H1 (cell line): ENCODE results near the gene REPS1. TPM values are rescaled to one million over a fixed set of nuclear protein-coding genes. Genes with fewer than 3 reads are reported as not detected.

Source experiments
- CTCF ChIA-PET: fragments of 300-600 bp; sonication (Branson Sonifier 250); formaldehyde crosslinking; loops from one replicate; lab custom pipeline; 2021; ENCODE audit not compliant: partially characterized antibody; lab: Charles Lee
- POLR2A ChIA-PET: fragments of 300-600 bp; sonication (Branson Sonifier 250); formaldehyde crosslinking; loops from one replicate; lab custom pipeline; 2021; ENCODE audit warnings: inconsistent platforms; ENCODE audit not compliant: partially characterized antibody; lab: Charles Lee
- DNase-seq, 2 experiments: peaks; one replicate each; pipeline versions ENCODE4 v3.0.0 to v3.0.0-alpha.2; 2010 to 2022; ENCODE audit warnings: low spot score in 2 of 2, low read depth in 1 of 2, mixed read lengths in 1 of 2
- FAIRE-seq: peaks from 2 replicates; lab custom pipeline; 2011; peaks lifted over from hg19 to GRCh38; lab: Jason Lieb, UNC
- H2AFZ ChIP-seq: 2 replicates; pipeline ENCODE4 v1.8.1; 2012; ENCODE audit warnings: low read length, inconsistent platforms
- H2AK5ac ChIP-seq: 2 replicates; pipeline ENCODE4 v1.6.1; 2013; ENCODE audit warnings: low read depth, low read length
- H2BK120ac ChIP-seq: replicated peaks from 2 replicates; pipeline ENCODE3; 2013; ENCODE audit warnings: low read depth, low read length, inconsistent platforms
- H2BK12ac ChIP-seq: 2 replicates; pipeline ENCODE4 v1.6.1; 2013; ENCODE audit warnings: low read depth, low read length
- H2BK15ac ChIP-seq: 2 replicates; pipeline ENCODE4 v1.6.1; 2013; ENCODE audit warnings: low read length
- H2BK20ac ChIP-seq: 2 replicates; pipeline ENCODE4 v1.6.1; 2013; ENCODE audit warnings: low read length
- H2BK5ac ChIP-seq: 2 replicates; pipeline ENCODE4 v1.6.1; 2013; ENCODE audit warnings: low read depth, low read length
- H3K14ac ChIP-seq: 2 replicates; pipeline ENCODE4 v1.6.1; 2013; ENCODE audit warnings: inconsistent platforms; ENCODE audit not compliant: insufficient read length
- H3K18ac ChIP-seq: 2 replicates; pipeline ENCODE4 v1.6.1; 2013; ENCODE audit warnings: low read length; ENCODE audit errors: extremely low read depth
- H3K23ac ChIP-seq: 2 replicates; pipeline ENCODE4 v1.6.1; 2013; ENCODE audit warnings: inconsistent platforms; ENCODE audit not compliant: insufficient read length
- H3K23me2 ChIP-seq: 2 replicates; pipeline ENCODE4 v1.6.1; 2013; ENCODE audit warnings: low read depth, low read length
- H3K27ac ChIP-seq: 2 replicates; pipeline ENCODE4 v1.6.1; 2011; ENCODE audit warnings: low read depth, low read length, inconsistent platforms
- H3K27me3 ChIP-seq, 4 experiments: replicated peaks in 1 of 4; 1 replicate in 1 of 4; 2 replicates in 3 of 4; pipeline versions ENCODE4 v1.6.1 to v1.8.1; 2011 to 2013; ENCODE audit warnings: low read length in 3 of 4, mild to moderate bottlenecking in 3 of 4, inconsistent platforms in 2 of 4, mixed read lengths in 2 of 4, moderate library complexity in 1 of 4; ENCODE audit not compliant: control insufficient read depth in 3 of 4, insufficient read depth in 3 of 4; ENCODE audit errors: extremely low read depth in 1 of 4
- H3K36me3 ChIP-seq, 4 experiments: 2 replicates each; pipeline versions ENCODE4 v1.6.1 to v1.8.1; 2011 to 2013; ENCODE audit warnings: mild to moderate bottlenecking in 4 of 4, low read length in 3 of 4, moderate library complexity in 2 of 4, control low read depth in 1 of 4, inconsistent platforms in 1 of 4; ENCODE audit not compliant: insufficient read depth in 4 of 4, control insufficient read depth in 2 of 4
- H3K4ac ChIP-seq: replicated peaks from 2 replicates; pipeline ENCODE3; 2013; ENCODE audit warnings: low read length, low read depth, mixed read lengths, inconsistent platforms; ENCODE audit not compliant: insufficient read length
- H3K4me1 ChIP-seq, 4 experiments: replicated peaks in 1 of 4; 1 replicate in 1 of 4; 2 replicates in 3 of 4; pipeline versions ENCODE4 v1.6.1 to v1.8.1; 2011 to 2013; ENCODE audit warnings: low read length in 3 of 4, inconsistent platforms in 2 of 4, mixed read lengths in 1 of 4; ENCODE audit not compliant: insufficient read depth in 4 of 4, control insufficient read depth in 3 of 4
- H3K4me2 ChIP-seq, 2 experiments: 2 replicates each; pipeline versions ENCODE4 v1.6.1 to v1.8.1; 2011 to 2013; ENCODE audit warnings: low read depth in 2 of 2, low read length in 2 of 2, control low read depth in 1 of 2, inconsistent platforms in 1 of 2, mild to moderate bottlenecking in 1 of 2; ENCODE audit not compliant: insufficient read depth in 1 of 2
- H3K4me3 ChIP-seq, 4 experiments: fragments of 200-600, 300-600 bp in 1 of 4; sonication (generic), shearing (Covaris generic), sonication (Bioruptor Twin) in 1 of 4; 2 replicates each; pipeline versions ENCODE4 v1.5.1 to v1.8.1; 2011 to 2016; ENCODE audit warnings: low read length in 4 of 4, low read depth in 3 of 4, control low read depth in 2 of 4, inconsistent platforms in 2 of 4, mild to moderate bottlenecking in 2 of 4, mixed read lengths in 1 of 4, moderate library complexity in 1 of 4; ENCODE audit not compliant: insufficient read depth in 2 of 4; ENCODE audit errors: extremely low read depth in 1 of 4
- H3K56ac ChIP-seq: replicated peaks from 2 replicates; pipeline ENCODE3; 2013; ENCODE audit warnings: low read depth, mild to moderate bottlenecking, mixed read lengths, low read length, inconsistent platforms; ENCODE audit not compliant: insufficient read length
- H3K79me1 ChIP-seq: 2 replicates; pipeline ENCODE4 v1.6.1; 2013; ENCODE audit warnings: low read depth, low read length, control low read depth
- H3K79me2 ChIP-seq, 2 experiments: 2 replicates each; pipeline versions ENCODE4 v1.6.1 to v1.8.1; 2012 to 2013; ENCODE audit warnings: low read length in 2 of 2, mild to moderate bottlenecking in 2 of 2, inconsistent platforms in 1 of 2; ENCODE audit not compliant: insufficient read depth in 2 of 2, control insufficient read depth in 1 of 2
- H3K9ac ChIP-seq, 4 experiments: replicated peaks in 1 of 4; 1 replicate in 1 of 4; 2 replicates in 3 of 4; pipeline versions ENCODE4 v1.6.1 to v1.8.1; 2011 to 2013; ENCODE audit warnings: low read depth in 3 of 4, low read length in 3 of 4, control low read depth in 2 of 4, mild to moderate bottlenecking in 2 of 4, moderate library complexity in 2 of 4, inconsistent platforms in 1 of 4; ENCODE audit errors: extremely low read depth in 1 of 4
- H3K9me3 ChIP-seq, 2 experiments: 2 replicates each; pipeline versions ENCODE4 v1.6.1 to v1.8.1; 2012 to 2013; ENCODE audit warnings: mild to moderate bottlenecking in 2 of 2, moderate library complexity in 2 of 2, control low read depth in 1 of 2, inconsistent platforms in 1 of 2, low read depth in 1 of 2, low read length in 1 of 2, mixed read lengths in 1 of 2; ENCODE audit not compliant: insufficient read depth in 2 of 2
- H4K20me1 ChIP-seq, 2 experiments: replicated peaks in 1 of 2; 2 replicates each; pipeline versions ENCODE3 to v1.8.1; 2011 to 2013; ENCODE audit warnings: inconsistent platforms in 2 of 2, low read length in 2 of 2, mild to moderate bottlenecking in 1 of 2; ENCODE audit not compliant: insufficient read depth in 2 of 2, control insufficient read depth in 1 of 2
- H4K5ac ChIP-seq: 2 replicates; pipeline ENCODE4 v1.6.1; 2013; ENCODE audit warnings: low read length, low read depth, mixed read lengths, inconsistent platforms; ENCODE audit not compliant: insufficient read length
- H4K8ac ChIP-seq: 2 replicates; pipeline ENCODE4 v1.8.0; 2013; ENCODE audit warnings: mild to moderate bottlenecking, moderate library complexity, low read length, inconsistent platforms; ENCODE audit not compliant: insufficient read depth; ENCODE audit errors: extremely low read depth
- H4K91ac ChIP-seq: replicated peaks from 2 replicates; pipeline ENCODE3; 2013; ENCODE audit warnings: low read length, mixed read lengths, inconsistent platforms; ENCODE audit not compliant: insufficient read length
- CREB1 ChIP-seq: IDR thresholded peaks from 2 replicates; pipeline ENCODE4 v1.6.1; 2012; ENCODE audit warnings: inconsistent platforms
- FOSL1 ChIP-seq: IDR thresholded peaks from 2 replicates; pipeline ENCODE4 v1.6.1; 2011; ENCODE audit warnings: mild to moderate bottlenecking, low read depth, low read length, moderate library complexity; ENCODE audit not compliant: insufficient read depth
- KDM1A ChIP-seq: fragments of 200-600, 300-600 bp; sonication (generic); IDR thresholded peaks from 2 replicates; pipeline ENCODE4 v1.7.1; 2016; ENCODE audit warnings: mild to moderate bottlenecking, low read length, borderline replicate concordance
- NANOG ChIP-seq: IDR thresholded peaks from 2 replicates; pipeline ENCODE4 v1.6.1; 2011; ENCODE audit warnings: low read length, low read depth, mild to moderate bottlenecking, inconsistent platforms; ENCODE audit not compliant: insufficient read depth, poor library complexity, severe bottlenecking
- POLR2A ChIP-seq, 2 experiments: IDR thresholded peaks; 1 replicate in 1 of 2; 2 replicates in 1 of 2; pipeline ENCODE4 v1.6.1; 2011; ENCODE audit warnings: low read depth in 2 of 2, low read length in 2 of 2, mild to moderate bottlenecking in 2 of 2; ENCODE audit errors: control extremely low read depth in 1 of 2
- RBBP5 ChIP-seq: IDR thresholded peaks from 2 replicates; pipeline ENCODE4 v1.7.1; 2012; ENCODE audit warnings: low read depth, mild to moderate bottlenecking, inconsistent platforms, low read length, moderate library complexity, borderline replicate concordance
- SIN3A ChIP-seq, 2 experiments: IDR thresholded peaks in 1 of 2; conservative IDR thresholded peaks in 1 of 2; 2 replicates each; pipeline ENCODE4 v1.6.1; 2011 to 2012; ENCODE audit warnings: low read length in 2 of 2, improper control_type of control experiment in 1 of 2, low read depth in 1 of 2, mild to moderate bottlenecking in 1 of 2
- SIRT6 ChIP-seq: IDR thresholded peaks from one replicate; pipeline ENCODE4 v1.7.1; 2012; ENCODE audit warnings: low read length, inconsistent platforms
- SP4 ChIP-seq: IDR thresholded peaks from 2 replicates; pipeline ENCODE4 v1.6.1; 2012; ENCODE audit warnings: low read length, inconsistent platforms
- SRF ChIP-seq: IDR thresholded peaks from 2 replicates; pipeline ENCODE4 v1.6.1; 2011; ENCODE audit warnings: mild to moderate bottlenecking, low read depth, low read length, moderate library complexity
- SUZ12 ChIP-seq: fragments of 200-600 bp; sonication (generic); IDR thresholded peaks from 2 replicates; pipeline ENCODE4 v1.6.1; 2012; ENCODE audit warnings: mild to moderate bottlenecking, inconsistent platforms, low read length, moderate library complexity, mixed read lengths
- TAF1 ChIP-seq: IDR thresholded peaks from 2 replicates; pipeline ENCODE4 v1.6.1; 2011; ENCODE audit warnings: mild to moderate bottlenecking, low read depth, low read length
- TCF12 ChIP-seq: IDR thresholded peaks from 2 replicates; pipeline ENCODE4 v1.6.1; 2011; ENCODE audit warnings: low read depth, mild to moderate bottlenecking, low read length
- TEAD4 ChIP-seq: IDR thresholded peaks from 2 replicates; pipeline ENCODE4 v1.6.1; 2012; ENCODE audit warnings: low read depth, low read length, inconsistent platforms, mixed read lengths
- polyA plus RNA-seq, 7 experiments: library from polyadenylated mRNA; depleted of rRNA in 3 of 7; stranded (reverse) in 5 of 7; unstranded in 2 of 7; fragments of >200 nt in 5 of 7; fragments of 200-250 nt in 2 of 7; gene quantifications; 1 replicate in 5 of 7; 2 replicates in 1 of 7; 4 replicates in 1 of 7; pipeline versions ENCODE4 v1.2.1 to v1.2.3, GENCODE V29; 2011 to 2013; ENCODE audit warnings: missing spikeins in 2 of 7, mixed read lengths in 2 of 7
- total RNA-seq: library from RNA; stranded (reverse); fragmentation: NEBNext Ultra II Directional; extraction: Animal tissue kit (Norgen Biotek cat#: 25700); gene quantifications from 2 replicates; pipeline ENCODE4 v1.2.1, GENCODE V29; 2021

REPS1 gene
- total and polyA plus RNA-seq, 2 of the 8 experiments (the other 6 are each of a cell fraction or from before 2014, with no cell fraction given) = 52.1 to 68.9 TPM

- H3K79me2 ChIP-seq = no peaks in the 10 kb centered on the region
- H3K4ac ChIP-seq = no peak overlapping the region
- no peak overlapping the region for H2BK5ac ChIP-seq
- H4K5ac ChIP-seq = no peak overlapping the region
- no peaks in the 10 kb centered on the region for H4K20me1 ChIP-seq
- H2BK15ac ChIP-seq = no peak overlapping the region
- DNase-seq = no peak
- H2BK12ac ChIP-seq = no peak overlapping the region
- no peak overlapping the region for H2BK120ac ChIP-seq
- no peak overlapping the region for H3K9ac ChIP-seq
- ChIA-PET CTCF (interaction anchor here (1.1 kb wide), 1 partner anchor 22 kb away, joined by 5 read pairs; the partner anchor contains the start of gene REPS1), POLR2A (interaction anchor here (0.5 to 1.4 kb wide), 3 partner anchors 12 to 23 kb away, joined by 3 read pairs; partner anchors contain the start of gene REPS1)
- H3K14ac ChIP-seq = no peak overlapping the region
- no peak overlapping the region for H2AK5ac ChIP-seq
- no peaks in the 10 kb centered on the region for H3K79me1 ChIP-seq
- no peak overlapping the region for H3K4me2 ChIP-seq
- no peak overlapping the region for H3K23ac ChIP-seq
- no peak overlapping the region for H4K91ac ChIP-seq
- no peaks in the 10 kb centered on the region for H3K9me3 ChIP-seq
- H3K56ac ChIP-seq = no peak overlapping the region
- H3K36me3 ChIP-seq = no peaks in the 10 kb centered on the region
- no peak overlapping the region for H2BK20ac ChIP-seq
- H3K18ac ChIP-seq = no peak overlapping the region; the same call in 1 of the 2 replicates
- no peaks in the 10 kb centered on the region for H3K4me1 ChIP-seq
- no peak overlapping the region for H3K27ac ChIP-seq
- no peak for FAIRE-seq
- H3K4me3 ChIP-seq = no peak overlapping the region
- H3K27me3 ChIP-seq = no peaks in the 10 kb centered on the region
- no peaks in the 10 kb centered on the region; the same call in 1 of the 2 replicates for H3K23me2 ChIP-seq
- no peak overlapping the region for H4K8ac ChIP-seq
- H2AFZ ChIP-seq = no peak overlapping the region
- no peak for TF ChIP-seq TCF12
- TF ChIP-seq SIRT6 = no peak
- no peak for TF ChIP-seq FOSL1
- TF ChIP-seq SRF = no peak
- no peak for TF ChIP-seq CREB1
- TF ChIP-seq POLR2A (IDR thresholded peaks at IDR 0.05; ENCODE audit: control extremely low read depth in 1 of 2, low read depth in 2 of 2, low read length in 2 of 2) = no peak
- TF ChIP-seq TAF1 = no peak
- no peak for TF ChIP-seq SUZ12
- no peak for TF ChIP-seq KDM1A
- no peak for TF ChIP-seq TEAD4
- TF ChIP-seq SIN3A (conservative IDR thresholded peaks at IDR 0.05 in 1 of 2, IDR thresholded peaks at IDR 0.05 in 1 of 2; ENCODE audit: low read depth in 1 of 2, low read length in 2 of 2) = no peak
- no peak for TF ChIP-seq RBBP5
- TF ChIP-seq NANOG = no peak
- no peak for TF ChIP-seq SP4
These were observed 22.6 kb upstream of the REPS1 start for GRCh38 chr6:139010674-139011073.
